Stimulated activated naive CD8-positive, alpha-beta T cell treated with anti-CD3 and anti-CD28 coated beads, Interleukin-15, amount 100 ng/mL, for 72 hours (primary cell): ENCODE data around the gene BBIP1.
"Not testable (repeated sequence)": the region's sequence is repeated elsewhere in the genome, so short reads cannot be mapped to it uniquely, and the experiment has no call there.

ENCODE experiments used
- ATAC-seq: fragments of 150-1000 bp; cut with Tn5 transposase; 2 replicates; pipeline ENCODE4 v1.10.0; 2021; ENCODE audit warnings: mild to moderate bottlenecking, moderate library complexity
- DNase-seq, 2 donors: peaks; one replicate each; pipeline ENCODE4 v3.0.0; 2021 to 2022
- H3K27ac Mint-ChIP-seq, 2 donors: one replicate each; pipeline ENCODE4 v1.8.0; 2022; ENCODE audit warnings: mild to moderate bottlenecking in 2 of 2, mixed read lengths in 2 of 2, moderate library complexity in 2 of 2
- H3K27me3 Mint-ChIP-seq: one replicate; pipeline ENCODE4 v1.8.0; 2022; ENCODE audit warnings: mixed read lengths
- H3K4me1 Mint-ChIP-seq: one replicate; pipeline ENCODE4 v1.8.0; 2022; ENCODE audit warnings: mild to moderate bottlenecking, mixed read lengths
- H3K4me3 Mint-ChIP-seq, 2 donors: one replicate each; pipeline ENCODE4 v1.8.0; 2022; ENCODE audit warnings: mild to moderate bottlenecking in 2 of 2, mixed read lengths in 2 of 2, moderate library complexity in 1 of 2
- H3K9me3 Mint-ChIP-seq, 2 donors: one replicate each; pipeline ENCODE4 v1.8.0; 2022; ENCODE audit warnings: mixed read lengths in 2 of 2

The BBIP1 gene

GRCh38 chr10:110876788-110877187 is 42.2 kb downstream of the BBIP1 start:
- Mint-ChIP-seq H3K4me3 (peak overlapping the region in 1 of 2 donors; percentile 62), H3K4me1 (peaks cover 57% of the 10 kb centered on the region), H3K27me3 (no peaks in the 10 kb centered on the region), H3K9me3 (no peaks in the 10 kb centered on the region), H3K27ac (no peak overlapping the region)
- no peak for DNase-seq
- no peak for ATAC-seq

GRCh38 chr10:110876000-110876399 is 43.0 kb downstream of the BBIP1 start:
- Mint-ChIP-seq H3K4me1 (peaks cover 55% of the 10 kb centered on the region), H3K4me3 (peak overlapping the region; percentile 49 to 66), H3K27ac (peak overlapping the region in 1 of 2 donors; percentile 12), H3K9me3 (no peaks in the 10 kb centered on the region), H3K27me3 (no peaks in the 10 kb centered on the region)
- no peak for DNase-seq
- no peak for ATAC-seq

- H3K9me3 Mint-ChIP-seq = no peaks in the 10 kb centered on the region
- H3K4me3 Mint-ChIP-seq = peak overlapping the region; percentile 68 to 93
- no peak for ATAC-seq
- H3K4me1 Mint-ChIP-seq = peaks cover 55% of the 10 kb centered on the region
- DNase-seq = no peak
- H3K27me3 Mint-ChIP-seq = no peaks in the 10 kb centered on the region
- H3K27ac Mint-ChIP-seq = peak overlapping the region; percentile 94 to 98
These were observed 45.0 kb downstream of the BBIP1 start for GRCh38 chr10:110873951-110874350.

GRCh38 chr10:110872984-110873923 is 45.7 kb downstream of the BBIP1 start:
- ATAC-seq = no peak
- DNase-seq = no peak
- H3K27me3 Mint-ChIP-seq = no peaks in the 10 kb centered on the region
- H3K4me3 Mint-ChIP-seq = peak overlapping the region; percentile 83 to 93
- peak overlapping the region; percentile 98 to 100 for H3K27ac Mint-ChIP-seq
- peaks cover 54% of the 10 kb centered on the region for H3K4me1 Mint-ChIP-seq
- H3K9me3 Mint-ChIP-seq = no peaks in the 10 kb centered on the region

GRCh38 chr10:110872145-110872983 is 46.6 kb downstream of the BBIP1 start:
- H3K4me1 Mint-ChIP-seq = peaks cover 54% of the 10 kb centered on the region

GRCh38 chr10:110871298-110872084 is 47.5 kb downstream of the BBIP1 start, which contains the start of gene PDCD4:
PDCD4 (plus strand) TSS chr10:110871928; CDS start chr10:110876028, 4,100 bp downstream.
- DNase-seq = peak; percentile 91 to 96
- peak; percentile 80 for ATAC-seq
- Mint-ChIP-seq H3K9me3 (no peaks in the 10 kb centered on the region), H3K27me3 (no peaks in the 10 kb centered on the region), H3K27ac (peak within 1 kb of the TSS; percentile 98 to 100), H3K4me1 (peaks cover 58% of the 10 kb centered on the region), H3K4me3 (peak within 1 kb of the TSS; percentile 83 to 93)

More at GRCh38 chr10:110872145-110872983, 46.6 kb downstream of the BBIP1 start:
- peak; percentile 86 to 91 for DNase-seq
- peak; percentile 83 for ATAC-seq
- Mint-ChIP-seq H3K9me3 (no peaks in the 10 kb centered on the region), H3K27me3 (no peaks in the 10 kb centered on the region), H3K4me3 (peak overlapping the region; percentile 83 to 93), H3K27ac (peak overlapping the region; percentile 98 to 100)

GRCh38 chr10:110870823-110871297 is 48.1 kb downstream of the BBIP1 start:
- peak overlapping the region; percentile 83 to 93 for H3K4me3 Mint-ChIP-seq
- H3K27ac Mint-ChIP-seq = peak overlapping the region; percentile 97 to 98
- DNase-seq (no peak), ATAC-seq (no peak)
- H3K27me3 Mint-ChIP-seq = no peaks in the 10 kb centered on the region
- H3K4me1 Mint-ChIP-seq = peaks cover 62% of the 10 kb centered on the region
- no peaks in the 10 kb centered on the region for H3K9me3 Mint-ChIP-seq

- H3K4me3 Mint-ChIP-seq = peak overlapping the region; percentile 83 to 93
- DNase-seq = no peak
These were observed 50.0 kb downstream of the BBIP1 start for GRCh38 chr10:110868981-110869380.

GRCh38 chr10:110867807-110868465 is 51.0 kb downstream of the BBIP1 start:
- H3K4me3 Mint-ChIP-seq = peak overlapping the region; percentile 83 to 93
- H3K27me3 Mint-ChIP-seq = no peaks in the 10 kb centered on the region
- no peak for ATAC-seq
- H3K9me3 Mint-ChIP-seq = no peaks in the 10 kb centered on the region
- no peak for DNase-seq
- H3K4me1 Mint-ChIP-seq = peaks cover 85% of the 10 kb centered on the region
- H3K27ac Mint-ChIP-seq = peak overlapping the region; percentile 53 to 95

More at GRCh38 chr10:110868981-110869380, 50.0 kb downstream of the BBIP1 start:
- Mint-ChIP-seq H3K4me1 (peaks cover 75% of the 10 kb centered on the region), H3K27me3 (no peaks in the 10 kb centered on the region), H3K9me3 (no peaks in the 10 kb centered on the region), H3K27ac (peak overlapping the region; percentile 28 to 78)
- no peak for ATAC-seq

- not testable (repeated sequence) for DNase-seq, ATAC-seq, H3K27me3 Mint-ChIP-seq, H3K9me3 Mint-ChIP-seq
- H3K4me1 Mint-ChIP-seq = peaks cover 92% of the 10 kb centered on the region
- peak overlapping the region; percentile 47 to 53 for H3K4me3 Mint-ChIP-seq
- peak overlapping the region; percentile 53 to 95 for H3K27ac Mint-ChIP-seq
These were observed 51.8 kb downstream of the BBIP1 start for GRCh38 chr10:110867011-110867806.

GRCh38 chr10:110865809-110866482 is 53.0 kb downstream of the BBIP1 start:
- Mint-ChIP-seq H3K4me3 (peak overlapping the region; percentile 79 to 91), H3K4me1 (peaks cover 96% of the 10 kb centered on the region), H3K27me3 (no peaks in the 10 kb centered on the region), H3K27ac (peak overlapping the region; percentile 68 to 99), H3K9me3 (no peaks in the 10 kb centered on the region)
- peak; percentile 51 for ATAC-seq
- no peak for DNase-seq

GRCh38 chr10:110865186-110865808 is 53.7 kb downstream of the BBIP1 start:
- Mint-ChIP-seq H3K27ac (peak overlapping the region; percentile 94 to 99), H3K27me3 (no peaks in the 10 kb centered on the region), H3K4me3 (peak overlapping the region; percentile 79 to 91), H3K9me3 (no peaks in the 10 kb centered on the region), H3K4me1 (peaks cover 96% of the 10 kb centered on the region)
- no peak for DNase-seq
- ATAC-seq = peak; percentile 21

GRCh38 chr10:110864662-110865140 is 54.3 kb downstream of the BBIP1 start:
- peak; percentile 55 to 70 for DNase-seq
- peak; percentile 83 for ATAC-seq
- Mint-ChIP-seq H3K4me1 (peaks cover 96% of the 10 kb centered on the region), H3K9me3 (no peaks in the 10 kb centered on the region), H3K4me3 (peak overlapping the region; percentile 79 to 91), H3K27ac (peak overlapping the region; percentile 94 to 99), H3K27me3 (no peaks in the 10 kb centered on the region)
